HepG2 (cell line): ENCODE measurements around the gene CASKIN1. TPM values are rescaled to one million over a fixed set of nuclear protein-coding genes. Genes with fewer than 3 reads are reported as not detected.

Experiments
- CREBL2 ChIP-seq: sonication (generic); formaldehyde crosslinking; IDR thresholded peaks from 2 replicates; pipeline ENCODE4 v1.8.1; 2023; ENCODE audit warnings: missing genetic modification reagents, mild to moderate bottlenecking, borderline replicate concordance
- CSRNP2 ChIP-seq: sonication (generic); formaldehyde crosslinking; conservative IDR thresholded peaks from 2 replicates; pipeline ENCODE4 v1.8.0; 2022; ENCODE audit warnings: low read depth, missing genetic modification reagents
- GFI1 ChIP-seq: sonication (generic); formaldehyde crosslinking; IDR thresholded peaks from 2 replicates; pipeline ENCODE4 v1.5.0; 2020; ENCODE audit warnings: missing genetic modification reagents, mild to moderate bottlenecking, borderline replicate concordance
- GPN1 ChIP-seq: sonication (generic); formaldehyde crosslinking; IDR thresholded peaks from 2 replicates; pipeline ENCODE4 v1.5.1; 2020; ENCODE audit warnings: missing genetic modification reagents, borderline replicate concordance
- HDAC2 ChIP-seq: sonication (generic); formaldehyde crosslinking; IDR thresholded peaks from 2 replicates; pipeline ENCODE4 v1.4.0; 2020; ENCODE audit warnings: missing genetic modification reagents
- HMGXB4 ChIP-seq, 2 experiments: sonication (generic) in 1 of 2; formaldehyde crosslinking in 1 of 2; IDR thresholded peaks; 2 replicates each; pipeline versions ENCODE4 v1.4.0 to v1.6.1; 2018 to 2020; ENCODE audit warnings: missing genetic modification reagents in 2 of 2, borderline replicate concordance in 1 of 2, low read depth in 1 of 2, mild to moderate bottlenecking in 1 of 2, missing biosample characterization in 1 of 2
- HNF4A ChIP-seq: sonication (generic); formaldehyde crosslinking; IDR thresholded peaks from 2 replicates; pipeline ENCODE4 v1.4.0; 2020; ENCODE audit warnings: missing genetic modification reagents
- MBNL3 ChIP-seq: fragments of 250-450 bp; sonication (Bioruptor Pico); conservative IDR thresholded peaks from 2 replicates; pipeline ENCODE4 v1.8.0; 2022; ENCODE audit warnings: mild to moderate bottlenecking, inconsistent platforms
- NFIB ChIP-seq: sonication (generic); formaldehyde crosslinking; IDR thresholded peaks from 2 replicates; pipeline ENCODE4 v1.9.0; 2021; ENCODE audit warnings: missing genetic modification reagents, mild to moderate bottlenecking, borderline replicate concordance
- NR0B2 ChIP-seq: sonication (generic); formaldehyde crosslinking; IDR thresholded peaks from 2 replicates; pipeline ENCODE4 v1.4.0; 2020; ENCODE audit warnings: mild to moderate bottlenecking, missing genetic modification reagents
- PAWR ChIP-seq: sonication (generic); formaldehyde crosslinking; IDR thresholded peaks from 2 replicates; pipeline ENCODE4 v1.4.0; 2020; ENCODE audit warnings: missing genetic modification reagents, mild to moderate bottlenecking, borderline replicate concordance
- SALL2 ChIP-seq: sonication (generic); formaldehyde crosslinking; IDR thresholded peaks from 2 replicates; pipeline ENCODE4 v1.8.1; 2023; ENCODE audit warnings: mild to moderate bottlenecking, missing genetic modification reagents, inconsistent platforms
- SP2 ChIP-seq: sonication (generic); formaldehyde crosslinking; IDR thresholded peaks from 2 replicates; pipeline ENCODE4 v1.5.1; 2020; ENCODE audit warnings: mild to moderate bottlenecking, missing genetic modification reagents
- STAG1 ChIP-seq: sonication (generic); formaldehyde crosslinking; IDR thresholded peaks from 2 replicates; pipeline ENCODE4 v1.4.0; 2020; ENCODE audit warnings: missing genetic modification reagents
- TAF1 ChIP-seq: sonication (generic); formaldehyde crosslinking; IDR thresholded peaks from 2 replicates; pipeline ENCODE4 v1.4.0; 2020; ENCODE audit warnings: missing genetic modification reagents
- TSC22D2 ChIP-seq: sonication (generic); formaldehyde crosslinking; IDR thresholded peaks from 2 replicates; pipeline ENCODE4 v1.5.1; 2020; ENCODE audit warnings: missing genetic modification reagents, mild to moderate bottlenecking, borderline replicate concordance
- ZBTB7A ChIP-seq: sonication (generic); formaldehyde crosslinking; IDR thresholded peaks from 2 replicates; pipeline ENCODE4 v1.8.0; 2022; ENCODE audit warnings: mild to moderate bottlenecking, missing genetic modification reagents
- ZNF256 ChIP-seq: sonication (generic); formaldehyde crosslinking; conservative IDR thresholded peaks from 2 replicates; pipeline ENCODE4 v1.4.0; 2020; ENCODE audit warnings: missing genetic modification reagents
- ZNF296 ChIP-seq: sonication (generic); formaldehyde crosslinking; conservative IDR thresholded peaks from 2 replicates; pipeline ENCODE4 v1.5.0; 2020; ENCODE audit warnings: mild to moderate bottlenecking, missing genetic modification reagents
- ZNF543 ChIP-seq: sonication (generic); formaldehyde crosslinking; IDR thresholded peaks from 2 replicates; pipeline ENCODE4 v1.4.0; 2020; ENCODE audit warnings: mild to moderate bottlenecking, missing genetic modification reagents
- ZNF546 ChIP-seq: sonication (generic); formaldehyde crosslinking; conservative IDR thresholded peaks from 2 replicates; pipeline ENCODE4 v1.8.1; 2023; ENCODE audit warnings: mild to moderate bottlenecking, missing genetic modification reagents
- ZNF562 ChIP-seq: sonication (generic); formaldehyde crosslinking; IDR thresholded peaks from 2 replicates; pipeline ENCODE4 v1.8.0; 2022; ENCODE audit warnings: missing genetic modification reagents, borderline replicate concordance
- ZNF598 ChIP-seq: sonication (generic); formaldehyde crosslinking; IDR thresholded peaks from 2 replicates; pipeline ENCODE4 v1.5.1; 2020; ENCODE audit warnings: mild to moderate bottlenecking, missing genetic modification reagents, borderline replicate concordance
- ZNF792 ChIP-seq: IDR thresholded peaks from 2 replicates; pipeline ENCODE4 v1.6.1; 2016
- ZSCAN20 ChIP-seq: sonication (generic); formaldehyde crosslinking; IDR thresholded peaks from 2 replicates; pipeline ENCODE4 v1.4.0; 2020; ENCODE audit warnings: missing genetic modification reagents, mild to moderate bottlenecking, borderline replicate concordance
- ZSCAN25 ChIP-seq: sonication (generic); formaldehyde crosslinking; IDR thresholded peaks from 2 replicates; pipeline ENCODE4 v1.8.0; 2022; ENCODE audit warnings: mild to moderate bottlenecking, missing genetic modification reagents
- ZSCAN30 ChIP-seq: sonication (generic); formaldehyde crosslinking; IDR thresholded peaks from 2 replicates; pipeline ENCODE4 v1.5.0; 2020; ENCODE audit warnings: mild to moderate bottlenecking, missing genetic modification reagents
- polyA plus RNA-seq, 8 experiments: library from polyadenylated mRNA; depleted of rRNA in 3 of 8; stranded (reverse) in 7 of 8; unstranded in 1 of 8; fragments of >200 nt; fragmentation: Illumina TruSeq in 4 of 8; extraction: Trizol in 4 of 8; gene quantifications; 2 replicates each; pipeline versions ENCODE4 v1.2.1 to v1.2.3, GENCODE V29; 2011 to 2016; ENCODE audit warnings: low read depth in 4 of 8, missing spikeins in 1 of 8, mixed read lengths in 1 of 8; ENCODE audit not compliant: insufficient read depth in 1 of 8
- total RNA-seq, 5 experiments: library from RNA; depleted of rRNA; stranded (reverse); fragments of >200 nt; fragmentation: Illumina TruSeq; extraction: Trizol; gene quantifications; 2 replicates each; pipeline ENCODE4 v1.2.3, GENCODE V29; 2016; ENCODE audit warnings: low read depth in 1 of 5

The CASKIN1 gene
- total and polyA plus RNA-seq, 2 of the 13 experiments (the other 11 are each of a cell fraction or from before 2014, with no cell fraction given) = 1.2 to 2.2 TPM

- no peak for TF ChIP-seq MBNL3 (CRISPR knock-in tag)
- peak; percentile 86 for TF ChIP-seq TAF1 (CRISPR knock-in tag)
- TF ChIP-seq HDAC2 (CRISPR knock-in tag) = peak; percentile 50
- TF ChIP-seq ZNF546 (CRISPR knock-in tag) = peak; percentile 96
- 0 out of 2 replicates have a peak, but pooled peaks have one; percentile 64 for TF ChIP-seq TSC22D2 (CRISPR knock-in tag)
- TF ChIP-seq GFI1 = peak; percentile 59; the same call in 1 of the 2 replicates
- TF ChIP-seq SP2 (CRISPR knock-in tag) = no peak
- peak; percentile 56; the same call in 1 of the 2 replicates for TF ChIP-seq ZBTB7A
- TF ChIP-seq SALL2 (CRISPR knock-in tag) = no peak
- TF ChIP-seq ZNF296 = no peak; the same call in 1 of the 2 replicates
- no peak for TF ChIP-seq ZNF543
- no peak for TF ChIP-seq STAG1 (CRISPR knock-in tag)
- no peak for TF ChIP-seq HNF4A (CRISPR knock-in tag)
- TF ChIP-seq ZNF792 (CRISPR knock-in tag) = peak; percentile 40
- TF ChIP-seq ZNF598 (CRISPR knock-in tag) = 0 out of 2 replicates have a peak, but pooled peaks have one; percentile 10
- TF ChIP-seq ZSCAN30 (CRISPR knock-in tag) = no peak
- no peak for TF ChIP-seq NFIB (CRISPR knock-in tag)
- TF ChIP-seq PAWR (CRISPR knock-in tag) = no peak
- peak; percentile 53; the same call in 1 of the 2 replicates for TF ChIP-seq ZSCAN20 (CRISPR knock-in tag)
- TF ChIP-seq HMGXB4 (CRISPR knock-in tag; IDR thresholded peaks at IDR 0.05; ENCODE audit: borderline replicate concordance in 1 of 2, low read depth in 1 of 2) = peak; percentile 59 to 87; a peak in 3 of 4 replicates
- no peak for TF ChIP-seq GPN1 (CRISPR knock-in tag)
- peak; percentile 70 for TF ChIP-seq ZSCAN25 (CRISPR knock-in tag)
- peak; percentile 70; the same call in 1 of the 2 replicates for TF ChIP-seq CREBL2 (CRISPR knock-in tag)
- TF ChIP-seq ZNF256 (CRISPR knock-in tag) = no peak
- TF ChIP-seq ZNF562 (CRISPR knock-in tag) = no peak
- TF ChIP-seq NR0B2 (CRISPR knock-in tag) = peak; percentile 80; the same call in 1 of the 2 replicates
- no peak for TF ChIP-seq CSRNP2
These were observed 8.9 kb upstream of the CASKIN1 start, which contains the start of gene MLST8 (continued) for GRCh38 chr16:2205104-2205966.
